Smooth muscle cell (in vitro differentiated cells): Measurements from ENCODE around the gene RALGPS2. TPM values are rescaled to one million over a fixed set of nuclear protein-coding genes. Genes with fewer than 3 reads are reported as not detected.

Experiments used
- DNase-seq: peaks from one replicate; lab custom pipeline; 2025; ENCODE audit not compliant: unreplicated experiment; lab: John Stamatoyannopoulos, UW
- H2AFZ ChIP-seq: fragments of 200-600 bp; sonication (generic); 2 replicates; pipeline ENCODE4 v1.6.0; 2016; ENCODE audit warnings: antibody characterized with exemption, low read depth, mild to moderate bottlenecking
- H3F3A ChIP-seq: fragments of 200-600 bp; sonication (generic); 2 replicates; pipeline ENCODE4 v1.6.0; 2017; ENCODE audit warnings: antibody characterized with exemption, low read depth
- H3K27ac ChIP-seq: fragments of 200-600 bp; sonication (generic); 2 replicates; pipeline ENCODE4 v1.5.1; 2016; ENCODE audit warnings: low read depth, mild to moderate bottlenecking
- H3K27me3 ChIP-seq: fragments of 200-600 bp; sonication (generic); 2 replicates; pipeline ENCODE4 v1.6.1; 2016; ENCODE audit warnings: low read depth, mild to moderate bottlenecking
- H3K36me3 ChIP-seq: fragments of 200-600 bp; sonication (generic); 2 replicates; pipeline ENCODE4 v1.5.1; 2016; ENCODE audit warnings: low read depth
- H3K4me1 ChIP-seq: fragments of 200-600 bp; sonication (generic); 2 replicates; pipeline ENCODE4 v1.5.1; 2016; ENCODE audit warnings: low read depth
- H3K4me2 ChIP-seq: fragments of 200-600 bp; sonication (generic); 2 replicates; pipeline ENCODE4 v1.6.0; 2016; ENCODE audit warnings: mild to moderate bottlenecking
- H3K4me3 ChIP-seq: fragments of 200-600 bp; sonication (generic); 2 replicates; pipeline ENCODE4 v1.5.1; 2016; ENCODE audit warnings: mild to moderate bottlenecking
- H3K79me2 ChIP-seq: fragments of 200-600 bp; sonication (generic); 2 replicates; pipeline ENCODE4 v1.6.0; 2016; ENCODE audit warnings: low read depth, mild to moderate bottlenecking
- H3K9ac ChIP-seq: fragments of 200-600 bp; sonication (generic); 2 replicates; pipeline ENCODE4 v1.6.0; 2016; ENCODE audit warnings: low read depth
- H3K9me3 ChIP-seq: fragments of 200-600 bp; sonication (generic); replicated peaks from 2 replicates; pipeline ENCODE4 v1.5.1; 2016; ENCODE audit warnings: low read depth
- H4K20me1 ChIP-seq: fragments of 200-600 bp; sonication (generic); 2 replicates; pipeline ENCODE4 v1.6.0; 2016; ENCODE audit warnings: low read depth
- WGBS: methylation state at CpG from one replicate; pipeline ENCODE4 v1.1.7; 2016; ENCODE audit warnings: low lambda C conversion rate; 5-methylcytosine and 5-hydroxymethylcytosine counted together
- polyA plus RNA-seq: library from polyadenylated mRNA; unstranded; fragments of >200 nt; fragmentation: Nextera tagmentation; extraction: Ambion mirVana; gene quantifications from 2 replicates; pipeline ENCODE4 v1.2.1, GENCODE V29; 2016
- total RNA-seq: library from RNA; depleted of rRNA; stranded (reverse); fragments of >200 nt; gene quantifications from 2 replicates; pipeline ENCODE4 v1.2.3, GENCODE V29; 2014
- TF ChIP-seq, protein P1 (sequence below): fragments of 200-600 bp; sonication (generic); IDR thresholded peaks from 2 replicates; pipeline ENCODE4 v1.5.1; 2017; ENCODE audit warnings: borderline replicate concordance, mild to moderate bottlenecking, antibody characterized with exemption; ENCODE audit not compliant: insufficient read depth, poor library complexity, severe bottlenecking

RALGPS2 gene
- total and polyA plus RNA-seq, 2 experiments from 2014 or later: 4.7 to 23.8 TPM

DNA sequence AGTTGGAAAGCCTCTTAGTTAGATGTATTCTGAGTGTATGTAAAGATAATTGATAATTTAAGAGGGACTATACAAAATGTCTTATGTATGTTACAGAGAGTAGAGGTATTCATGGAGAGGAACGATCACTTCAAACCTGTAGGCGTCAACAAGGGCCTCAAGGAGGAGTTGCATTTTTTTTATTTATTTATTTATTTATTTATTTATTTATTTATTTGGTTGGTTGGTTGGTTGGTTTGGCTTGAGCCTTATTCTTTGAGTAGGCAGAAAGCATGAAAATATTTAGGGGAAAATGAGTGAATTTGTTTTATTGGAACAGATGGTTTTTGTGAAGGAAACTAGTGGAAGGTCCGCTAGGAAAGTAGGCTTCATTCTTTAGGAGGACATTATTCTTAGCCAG is 137.4 kb downstream of the RALGPS2 start:
- TF ChIP-seq, protein P1, sequence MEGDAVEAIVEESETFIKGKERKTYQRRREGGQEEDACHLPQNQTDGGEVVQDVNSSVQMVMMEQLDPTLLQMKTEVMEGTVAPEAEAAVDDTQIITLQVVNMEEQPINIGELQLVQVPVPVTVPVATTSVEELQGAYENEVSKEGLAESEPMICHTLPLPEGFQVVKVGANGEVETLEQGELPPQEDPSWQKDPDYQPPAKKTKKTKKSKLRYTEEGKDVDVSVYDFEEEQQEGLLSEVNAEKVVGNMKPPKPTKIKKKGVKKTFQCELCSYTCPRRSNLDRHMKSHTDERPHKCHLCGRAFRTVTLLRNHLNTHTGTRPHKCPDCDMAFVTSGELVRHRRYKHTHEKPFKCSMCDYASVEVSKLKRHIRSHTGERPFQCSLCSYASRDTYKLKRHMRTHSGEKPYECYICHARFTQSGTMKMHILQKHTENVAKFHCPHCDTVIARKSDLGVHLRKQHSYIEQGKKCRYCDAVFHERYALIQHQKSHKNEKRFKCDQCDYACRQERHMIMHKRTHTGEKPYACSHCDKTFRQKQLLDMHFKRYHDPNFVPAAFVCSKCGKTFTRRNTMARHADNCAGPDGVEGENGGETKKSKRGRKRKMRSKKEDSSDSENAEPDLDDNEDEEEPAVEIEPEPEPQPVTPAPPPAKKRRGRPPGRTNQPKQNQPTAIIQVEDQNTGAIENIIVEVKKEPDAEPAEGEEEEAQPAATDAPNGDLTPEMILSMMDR: no peak
- H3K9ac ChIP-seq: no peak overlapping the region
- H3K4me1 ChIP-seq: no peaks in the 10 kb centered on the region
- no peaks in the 10 kb centered on the region for H3K27me3 ChIP-seq
- H4K20me1 ChIP-seq: no peaks in the 10 kb centered on the region
- H3K4me3 ChIP-seq: no peak overlapping the region
- no peaks in the 10 kb centered on the region for H3K79me2 ChIP-seq
- H3K36me3 ChIP-seq: no peaks in the 10 kb centered on the region
- H2AFZ ChIP-seq: no peak overlapping the region
- H3K27ac ChIP-seq: no peak overlapping the region
- H3K4me2 ChIP-seq: no peak overlapping the region
- H3K9me3 ChIP-seq: no peaks in the 10 kb centered on the region
- no peaks in the 10 kb centered on the region for H3F3A ChIP-seq
- DNase-seq: no peak
- WGBS: 97% methylated on average over 3 of the region's 3 CpGs

DNA sequence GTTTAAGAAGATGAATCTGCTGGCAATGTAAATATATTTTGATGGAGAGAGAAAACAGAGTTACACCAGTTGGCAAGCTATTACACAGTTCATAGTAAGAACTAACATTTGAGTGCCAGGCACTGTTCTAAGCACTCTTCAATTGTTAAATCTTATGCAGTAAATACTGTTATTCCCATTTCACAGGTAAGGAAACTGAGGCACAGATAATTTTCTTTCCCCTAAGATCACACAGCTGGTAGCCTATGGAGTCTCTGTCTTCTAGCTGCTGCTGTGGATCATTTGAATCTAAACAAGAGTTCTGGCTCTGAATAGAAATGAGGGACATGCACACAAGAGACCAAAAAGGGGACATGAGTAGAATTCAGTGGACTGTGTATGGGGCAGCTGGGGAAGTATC is 137.8 kb downstream of the RALGPS2 start:
- TF ChIP-seq, protein P1: no peak
- H3K9me3 ChIP-seq: no peaks in the 10 kb centered on the region
- no peaks in the 10 kb centered on the region for H3K36me3 ChIP-seq
- H3K9ac ChIP-seq: no peak overlapping the region
- H3F3A ChIP-seq: no peaks in the 10 kb centered on the region
- no peak overlapping the region for H2AFZ ChIP-seq
- no peak overlapping the region for H3K4me3 ChIP-seq
- H4K20me1 ChIP-seq: no peaks in the 10 kb centered on the region
- no peak overlapping the region for H3K27ac ChIP-seq
- H3K79me2 ChIP-seq: no peaks in the 10 kb centered on the region
- H3K4me1 ChIP-seq: no peaks in the 10 kb centered on the region
- DNase-seq: no peak
- H3K27me3 ChIP-seq: no peaks in the 10 kb centered on the region
- no peak overlapping the region for H3K4me2 ChIP-seq

DNA sequence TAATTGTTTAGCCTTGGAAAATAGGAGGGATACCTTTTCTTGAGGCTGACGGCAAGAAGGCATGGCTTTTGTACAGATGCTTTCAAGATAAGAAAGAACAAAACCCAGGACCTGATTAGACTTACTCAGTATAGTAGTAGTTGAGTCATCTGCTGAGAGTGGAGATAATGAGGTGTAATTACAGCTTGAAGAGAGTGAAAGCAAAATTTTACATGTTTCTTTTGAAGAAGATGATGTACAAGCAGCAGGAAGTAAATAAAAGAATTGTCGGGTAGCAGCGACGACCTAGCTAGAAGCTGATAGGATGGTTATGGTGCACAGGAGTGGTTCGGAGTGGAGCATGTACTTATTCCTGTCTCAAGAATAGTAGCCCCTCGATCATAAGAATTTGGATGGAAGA is 139.3 kb downstream of the RALGPS2 start:
- H2AFZ ChIP-seq: no peak overlapping the region
- no peaks in the 10 kb centered on the region for H3K9me3 ChIP-seq
- TF ChIP-seq, protein P1: no peak
- peaks cover 14% of the 10 kb centered on the region for H3K4me1 ChIP-seq
- H3K27ac ChIP-seq: peak overlapping the region; percentile 5
- no peaks in the 10 kb centered on the region for H3K36me3 ChIP-seq
- no peaks in the 10 kb centered on the region for H3F3A ChIP-seq
- peak overlapping the region; percentile 28 for H3K4me2 ChIP-seq
- H3K4me3 ChIP-seq: peak overlapping the region; percentile 9
- no peak overlapping the region for H3K9ac ChIP-seq
- no peaks in the 10 kb centered on the region for H4K20me1 ChIP-seq
- DNase-seq: no peak
- 43% methylated on average over 6 of the region's 6 CpGs for WGBS
- H3K79me2 ChIP-seq: no peaks in the 10 kb centered on the region
- H3K27me3 ChIP-seq: no peaks in the 10 kb centered on the region

- Histone ChIP-seq H3K4me3 (peak overlapping the region; percentile 37), H3K79me2 (no peaks in the 10 kb centered on the region), H3K27ac (peak overlapping the region; percentile 61), H4K20me1 (no peaks in the 10 kb centered on the region), H3K4me2 (peak overlapping the region; percentile 83), H3F3A (peaks cover 5% of the 10 kb centered on the region), H3K36me3 (no peaks in the 10 kb centered on the region), H3K4me1 (peaks cover 38% of the 10 kb centered on the region), H3K9me3 (no peaks in the 10 kb centered on the region), H3K9ac (no peak overlapping the region), H2AFZ (no peak overlapping the region), H3K27me3 (no peaks in the 10 kb centered on the region)
- TF ChIP-seq, protein P1: no peak
- DNase-seq: no peak
- WGBS: 93% methylated on average over 5 of the region's 5 CpGs
Observed at GRCh38 chr1:178867670-178868069, 142.6 kb downstream of the RALGPS2 start.
